Endothelial cell of umbilical vein (primary cell): Measurements from ENCODE around the gene NEDD4L. TPM values are rescaled to one million over a fixed set of nuclear protein-coding genes. Genes with fewer than 3 reads are reported as not detected.

ENCODE experiments used
- BruUV-seq: library from RNA; stranded (reverse); fragments of 400-500 nt; replicated peaks from 2 replicates; lab custom pipeline; 2021; lab: Mats Ljungman, UMichigan
- CTCF ChIA-PET: fragments of 300-600, 350-600 bp; sonication (Branson Sonifier 250); formaldehyde crosslinking; loops from one replicate; lab custom pipeline; 2021; ENCODE audit warnings: antibody characterized with exemption, inconsistent platforms; lab: Charles Lee
- POLR2A ChIA-PET: fragments of 300-600, 350-600 bp; sonication (Branson Sonifier 250); formaldehyde crosslinking; loops from one replicate; lab custom pipeline; 2021; ENCODE audit warnings: antibody characterized with exemption, inconsistent platforms; lab: Charles Lee
- DNase-seq: peaks from one replicate; pipeline ENCODE4 v3.0.0-alpha.2; 2011; ENCODE audit warnings: low read depth, low spot score
- FAIRE-seq: peaks from 2 replicates; lab custom pipeline; 2011; peaks lifted over from hg19 to GRCh38; lab: Jason Lieb, UNC
- H2AFZ ChIP-seq: 2 replicates; pipeline ENCODE4 v1.6.0; 2012; ENCODE audit warnings: low read depth, low read length, control low read depth, inconsistent platforms
- H3K27ac ChIP-seq: 2 replicates; pipeline ENCODE4 v1.5.1; 2011; ENCODE audit warnings: low read depth, mild to moderate bottlenecking, control low read depth, low read length, moderate library complexity; ENCODE audit not compliant: insufficient read depth
- H3K27me3 ChIP-seq, 2 experiments: 2 replicates each; pipeline versions ENCODE4 v1.6.0 to v1.6.1; 2011; ENCODE audit warnings: low read length in 2 of 2, mixed read lengths in 1 of 2; ENCODE audit not compliant: control insufficient read depth in 2 of 2, insufficient read depth in 2 of 2
- H3K36me3 ChIP-seq, 2 experiments: 2 replicates in 1 of 2; 3 replicates in 1 of 2; pipeline ENCODE4 v1.5.1; 2011; ENCODE audit warnings: low read length in 2 of 2, mild to moderate bottlenecking in 1 of 2, moderate library complexity in 1 of 2; ENCODE audit not compliant: control insufficient read depth in 2 of 2, insufficient read depth in 2 of 2; ENCODE audit errors: extremely low read depth in 1 of 2
- H3K4me1 ChIP-seq: 3 replicates; pipeline ENCODE4 v1.5.1; 2011; ENCODE audit warnings: mild to moderate bottlenecking, low read length; ENCODE audit not compliant: control insufficient read depth, insufficient read depth; ENCODE audit errors: extremely low read depth
- H3K4me2 ChIP-seq: 2 replicates; pipeline ENCODE4 v1.6.1; 2011; ENCODE audit warnings: low read length, control low read depth, mixed read lengths; ENCODE audit not compliant: insufficient read depth
- H3K4me3 ChIP-seq, 3 experiments: fragments of 200-600 bp in 1 of 3; sonication (generic), shearing (Covaris generic) in 1 of 3; replicated peaks in 1 of 3; 2 replicates each; pipeline ENCODE4 v1.5.1; 2011 to 2016; ENCODE audit warnings: control low read depth in 3 of 3, low read length in 3 of 3, mild to moderate bottlenecking in 2 of 3, inconsistent platforms in 1 of 3, low read depth in 1 of 3, moderate library complexity in 1 of 3; ENCODE audit not compliant: insufficient read depth in 1 of 3
- H3K79me2 ChIP-seq: 2 replicates; pipeline ENCODE4 v1.6.0; 2012; ENCODE audit warnings: low read length, inconsistent platforms; ENCODE audit not compliant: control insufficient read depth, insufficient read depth
- H3K9ac ChIP-seq: replicated peaks from 2 replicates; pipeline ENCODE3; 2011; ENCODE audit warnings: low read length, control low read depth; ENCODE audit not compliant: insufficient read depth; ENCODE audit errors: extremely low read depth
- H3K9me1 ChIP-seq: replicated peaks from 3 replicates; pipeline ENCODE4 v1.6.0; 2011; ENCODE audit warnings: mild to moderate bottlenecking, low read length; ENCODE audit not compliant: control insufficient read depth, insufficient read depth; ENCODE audit errors: extremely low read depth
- H3K9me3 ChIP-seq: replicated peaks from 2 replicates; pipeline ENCODE4 v1.5.1; 2012; ENCODE audit warnings: low read length, inconsistent platforms; ENCODE audit not compliant: control insufficient read depth, insufficient read depth
- H4K20me1 ChIP-seq: replicated peaks from 2 replicates; pipeline ENCODE3; 2011; ENCODE audit warnings: mild to moderate bottlenecking, low read length; ENCODE audit not compliant: control insufficient read depth, insufficient read depth; ENCODE audit errors: extremely low read depth
- CTCF ChIP-seq, 2 donors: IDR thresholded peaks; 1 replicate in 1 of 2; 2 replicates in 1 of 2; pipeline ENCODE4 v1.5.1; 2011; ENCODE audit warnings: low read length in 2 of 2, mild to moderate bottlenecking in 2 of 2, moderate library complexity in 2 of 2, control low read depth in 1 of 2, inconsistent platforms in 1 of 2, low read depth in 1 of 2; ENCODE audit not compliant: insufficient read depth in 1 of 2; ENCODE audit errors: extremely low read depth in 1 of 2
- EZH2 ChIP-seq: IDR thresholded peaks from 2 replicates; pipeline ENCODE4 v1.6.1; 2012; ENCODE audit warnings: borderline replicate concordance, low read depth, mild to moderate bottlenecking, moderate library complexity, low read length, inconsistent platforms; ENCODE audit not compliant: severe bottlenecking
- FOS ChIP-seq: IDR thresholded peaks from 2 replicates; pipeline ENCODE4 v1.6.1; 2011; ENCODE audit warnings: mild to moderate bottlenecking, low read length, moderate library complexity, borderline replicate concordance; ENCODE audit not compliant: insufficient read depth
- GATA2 ChIP-seq: IDR thresholded peaks from 2 replicates; pipeline ENCODE4 v1.7.0; 2011; ENCODE audit warnings: low read depth, mild to moderate bottlenecking, moderate library complexity, mixed read lengths, low read length; ENCODE audit not compliant: insufficient read length, insufficient read depth
- JUN ChIP-seq: IDR thresholded peaks from 2 replicates; pipeline ENCODE4 v1.6.1; 2011; ENCODE audit warnings: borderline replicate concordance, low read depth; ENCODE audit not compliant: insufficient read length, insufficient read depth
- MYC ChIP-seq: IDR thresholded peaks from one replicate; pipeline ENCODE4 v1.6.1; 2011; ENCODE audit warnings: mild to moderate bottlenecking, low read depth, low read length
- POLR2A ChIP-seq: IDR thresholded peaks from 2 replicates; pipeline ENCODE4 v1.6.1; 2012; ENCODE audit warnings: low read depth, mild to moderate bottlenecking, control low read depth, low read length
- POLR2AphosphoS5 ChIP-seq: IDR thresholded peaks from 2 replicates; pipeline ENCODE4 v1.6.1; 2012; ENCODE audit warnings: low read depth, mild to moderate bottlenecking, control low read depth, low read length, moderate library complexity; ENCODE audit not compliant: insufficient read depth
- dilution Hi-C: fragments of 300-500 bp; cut with MboI; formaldehyde crosslinking; loops from one replicate; pipeline ENCODE4 v1.15.0; 2019; ENCODE audit warnings: low sequenced_read_pairs; ENCODE audit not compliant: extremely low pct_ligation_motif_present
- intact Hi-C: fragments of 100-400 bp; cut with micrococcal nuclease; formaldehyde crosslinking; loops from one replicate; pipeline ENCODE4 v1.10.0; 2022
- polyA plus RNA-seq, 4 experiments: library from polyadenylated mRNA; depleted of rRNA in 3 of 4; stranded (reverse) in 3 of 4; unstranded in 1 of 4; fragments of >200 nt; gene quantifications; 2 replicates each; pipeline versions ENCODE4 v1.2.1 to v1.2.3, GENCODE V29; 2011 to 2012; ENCODE audit warnings: missing spikeins in 1 of 4
- total RNA-seq: library from RNA; stranded (reverse); gene quantifications from 2 replicates; pipeline ENCODE4 v1.2.3, GENCODE V29; 2021
- TF ChIP-seq, protein P1 (sequence below): IDR thresholded peaks from 2 replicates; pipeline ENCODE4 v1.6.1; 2011; ENCODE audit not compliant: insufficient read depth, insufficient read length

Gene NEDD4L
- total and polyA plus RNA-seq, 2 donors (not counting 3 experiments of a cell fraction or from before 2014, with no cell fraction given), result 20.5 to 78.9 TPM

DNA sequence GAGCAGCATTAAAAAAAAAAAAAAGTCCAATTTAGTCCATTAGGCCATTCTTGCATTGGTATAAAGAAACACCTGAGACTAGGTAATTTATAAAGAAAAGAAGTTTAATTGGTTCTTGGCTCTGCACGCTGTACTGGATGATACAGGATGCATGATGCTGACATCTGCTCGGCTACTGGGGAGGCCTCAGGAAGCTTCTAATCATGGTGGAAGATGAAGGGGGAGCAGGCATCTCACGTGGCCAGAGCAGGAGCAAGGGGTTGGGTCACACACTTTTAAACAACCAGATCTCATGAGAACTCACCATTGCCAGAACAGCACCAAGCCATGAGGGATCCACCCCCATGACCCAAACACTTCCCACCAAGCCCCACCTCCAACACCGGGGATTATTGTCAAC is 100.1 kb downstream of the NEDD4L start:
- H2AFZ ChIP-seq, result no peak overlapping the region
- no peaks in the 10 kb centered on the region for H3K9me3 ChIP-seq
- H4K20me1 ChIP-seq, result no peaks in the 10 kb centered on the region
- ChIA-PET CTCF (interaction anchor here (1.7 to 1.8 kb wide), 2 partner anchors 92 to 100 kb away, joined by 4 to 6 read pairs; partner anchors contain the start of gene NEDD4L), POLR2A (no interaction called here)
- no peaks in the 10 kb centered on the region for H3K4me1 ChIP-seq
- no peaks in the 10 kb centered on the region for H3K79me2 ChIP-seq
- no peak overlapping the region for H3K9ac ChIP-seq
- no TSS peak for BruUV-seq
- no peaks in the 10 kb centered on the region for H3K27me3 ChIP-seq
- no peaks in the 10 kb centered on the region for H3K36me3 ChIP-seq
- intact Hi-C loops (no loop called here), dilution Hi-C loops (no loop called here)
- no peak overlapping the region for H3K4me3 ChIP-seq
- TF ChIP-seq POLR2A, result no peak
- TF ChIP-seq POLR2AphosphoS5, result no peak
- TF ChIP-seq FOS, result no peak
- TF ChIP-seq, protein P1, sequence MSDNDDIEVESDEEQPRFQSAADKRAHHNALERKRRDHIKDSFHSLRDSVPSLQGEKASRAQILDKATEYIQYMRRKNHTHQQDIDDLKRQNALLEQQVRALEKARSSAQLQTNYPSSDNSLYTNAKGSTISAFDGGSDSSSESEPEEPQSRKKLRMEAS, result no peak
- TF ChIP-seq MYC, result no peak
- no peak for TF ChIP-seq GATA2
- TF ChIP-seq EZH2, result no peak
- no peak for TF ChIP-seq JUN
- TF ChIP-seq CTCF (IDR thresholded peaks at IDR 0.05; ENCODE audit: extremely low read depth in 1 of 2, insufficient read depth in 1 of 2, low read depth in 1 of 2, low read length in 2 of 2), result no peak
- no peak overlapping the region for H3K27ac ChIP-seq
- DNase-seq (no peak), FAIRE-seq (no peak)
- no peaks in the 10 kb centered on the region for H3K9me1 ChIP-seq
- H3K4me2 ChIP-seq, result no peak overlapping the region
